ENCODE results near the gene GRM3.

The GRM3 gene

DNA sequence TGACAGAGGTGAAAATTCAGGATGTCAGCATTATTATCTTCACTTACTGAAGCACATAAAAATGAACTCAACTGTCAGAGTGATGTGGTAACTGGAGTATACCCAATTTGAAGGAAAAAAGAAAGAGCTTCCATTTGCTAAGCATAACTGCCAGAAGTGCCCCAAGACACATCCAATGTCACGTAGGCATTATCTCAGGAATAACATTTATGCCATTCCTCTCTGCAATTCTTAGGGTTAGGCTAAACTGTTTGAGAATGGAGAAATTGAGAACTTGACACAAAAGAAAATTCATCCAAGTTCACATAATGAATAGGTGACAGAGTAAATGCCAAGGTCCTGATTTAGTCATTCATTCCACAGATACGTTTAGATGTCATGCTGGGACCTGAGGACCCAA is 148.6 kb downstream of the GRM3 start:
- in situ Hi-C loops (cut with MboI; ENCODE audit: low sequenced_read_pairs, unreplicated experiment) = no loop called here
- no peak for DNase-seq (ENCODE audit: low spot score)
- TF ChIP-seq, protein P1, sequence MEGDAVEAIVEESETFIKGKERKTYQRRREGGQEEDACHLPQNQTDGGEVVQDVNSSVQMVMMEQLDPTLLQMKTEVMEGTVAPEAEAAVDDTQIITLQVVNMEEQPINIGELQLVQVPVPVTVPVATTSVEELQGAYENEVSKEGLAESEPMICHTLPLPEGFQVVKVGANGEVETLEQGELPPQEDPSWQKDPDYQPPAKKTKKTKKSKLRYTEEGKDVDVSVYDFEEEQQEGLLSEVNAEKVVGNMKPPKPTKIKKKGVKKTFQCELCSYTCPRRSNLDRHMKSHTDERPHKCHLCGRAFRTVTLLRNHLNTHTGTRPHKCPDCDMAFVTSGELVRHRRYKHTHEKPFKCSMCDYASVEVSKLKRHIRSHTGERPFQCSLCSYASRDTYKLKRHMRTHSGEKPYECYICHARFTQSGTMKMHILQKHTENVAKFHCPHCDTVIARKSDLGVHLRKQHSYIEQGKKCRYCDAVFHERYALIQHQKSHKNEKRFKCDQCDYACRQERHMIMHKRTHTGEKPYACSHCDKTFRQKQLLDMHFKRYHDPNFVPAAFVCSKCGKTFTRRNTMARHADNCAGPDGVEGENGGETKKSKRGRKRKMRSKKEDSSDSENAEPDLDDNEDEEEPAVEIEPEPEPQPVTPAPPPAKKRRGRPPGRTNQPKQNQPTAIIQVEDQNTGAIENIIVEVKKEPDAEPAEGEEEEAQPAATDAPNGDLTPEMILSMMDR (IDR thresholded peaks at IDR 0.05; ENCODE audit: borderline replicate concordance, control extremely low read depth, extremely low read depth, insufficient read depth, missing control alignments) = no peak

- TF ChIP-seq, protein P1 (IDR thresholded peaks at IDR 0.05; ENCODE audit: borderline replicate concordance, control extremely low read depth, extremely low read depth, insufficient read depth, missing control alignments) = no peak
- DNase-seq (ENCODE audit: low spot score) = no peak
- in situ Hi-C loops (cut with MboI; ENCODE audit: low sequenced_read_pairs, unreplicated experiment) = no loop called here
These were observed 149.4 kb downstream of the GRM3 start for GRCh38 chr7:86793136-86793535.

DNA sequence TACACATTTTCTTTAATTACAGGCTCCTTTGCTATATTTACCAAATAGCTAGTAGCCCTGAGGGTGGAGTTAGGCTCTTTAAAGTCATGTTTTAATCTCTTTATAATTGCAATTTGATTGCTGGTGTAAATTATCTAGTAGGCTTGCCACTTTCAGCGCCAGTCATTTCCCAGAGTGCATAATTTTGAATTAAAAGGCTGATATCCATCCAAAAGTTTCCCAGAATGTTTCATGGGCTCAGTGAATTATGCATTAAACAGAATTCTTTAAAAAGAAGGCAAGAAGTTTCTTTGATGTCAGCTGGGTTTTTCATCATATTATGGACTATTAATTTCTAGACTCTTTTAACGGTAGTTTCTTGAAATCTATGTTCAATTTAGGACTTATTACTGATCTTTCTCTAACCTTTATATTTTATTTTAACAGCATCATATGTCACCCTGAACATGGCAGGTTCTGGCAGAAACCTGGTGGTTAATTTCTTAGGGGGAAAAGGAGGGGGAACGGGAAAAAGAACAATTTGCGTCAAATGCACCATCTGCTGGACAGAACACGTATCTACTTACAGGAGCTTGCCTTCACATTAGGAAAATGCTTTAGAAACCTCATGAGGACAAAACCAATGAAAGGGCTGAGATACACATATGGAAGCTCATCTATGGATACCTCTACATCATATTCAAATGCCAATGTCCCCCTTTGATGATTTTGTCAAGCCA is 171.1 kb downstream of the GRM3 start:
- in situ Hi-C loops (cut with MboI; ENCODE audit: low sequenced_read_pairs, unreplicated experiment) = no loop called here
- DNase-seq (ENCODE audit: low spot score) = no peak
- TF ChIP-seq, protein P1 (IDR thresholded peaks at IDR 0.05; ENCODE audit: borderline replicate concordance, control extremely low read depth, extremely low read depth, insufficient read depth, missing control alignments) = peak; percentile 47

- TF ChIP-seq, protein P1 (IDR thresholded peaks at IDR 0.05; ENCODE audit: borderline replicate concordance, control extremely low read depth, extremely low read depth, insufficient read depth, missing control alignments) = no peak
- no peak for DNase-seq (ENCODE audit: low spot score)
- in situ Hi-C loops (cut with MboI; ENCODE audit: low sequenced_read_pairs, unreplicated experiment) = no loop called here
These were observed 171.8 kb downstream of the GRM3 start for GRCh38 chr7:86815556-86815955.

- in situ Hi-C loops (cut with MboI; ENCODE audit: low sequenced_read_pairs, unreplicated experiment) = no loop called here
- TF ChIP-seq, protein P1 (IDR thresholded peaks at IDR 0.05; ENCODE audit: borderline replicate concordance, control extremely low read depth, extremely low read depth, insufficient read depth, missing control alignments) = no peak
- no peak for DNase-seq (ENCODE audit: low spot score)
These were observed 175.2 kb downstream of the GRM3 start for GRCh38 chr7:86818903-86819302.

GRCh38 chr7:86823769-86824168 is 180.1 kb downstream of the GRM3 start:
- TF ChIP-seq, protein P1 (IDR thresholded peaks at IDR 0.05; ENCODE audit: borderline replicate concordance, control extremely low read depth, extremely low read depth, insufficient read depth, missing control alignments) = no peak
- in situ Hi-C loops (cut with MboI; ENCODE audit: low sequenced_read_pairs, unreplicated experiment) = no loop called here
- no peak for DNase-seq (ENCODE audit: low spot score)

Measured in GM13976 (cell line).